HG03095 (cell line): ENCODE measurements around the gene HIVEP3.

Source experiments
- ATAC-seq: cut with Tn5 transposase; IDR thresholded peaks from one replicate; pipeline ENCODE4 v1.9.1; 2021; ENCODE audit warnings: moderate library complexity; ENCODE audit not compliant: unreplicated experiment

The HIVEP3 gene

GRCh38 chr1:41792485-41792770, 126.3 kb downstream of the HIVEP3 start:
- ATAC-seq: no peak

GRCh38 chr1:41791667-41792484, 126.8 kb downstream of the HIVEP3 start:
- no peak for ATAC-seq

- no peak for ATAC-seq
Observed at GRCh38 chr1:41790351-41790750, 128.4 kb downstream of the HIVEP3 start.

GRCh38 chr1:41789661-41790330, 128.9 kb downstream of the HIVEP3 start:
- ATAC-seq: no peak

GRCh38 chr1:41788427-41788826, 130.3 kb downstream of the HIVEP3 start:
- ATAC-seq: no peak

GRCh38 chr1:41784531-41785274, 134.0 kb downstream of the HIVEP3 start:
- no peak for ATAC-seq

- no peak for ATAC-seq
Observed at GRCh38 chr1:41783189-41783639, 135.5 kb downstream of the HIVEP3 start.

GRCh38 chr1:41780916-41781315, 137.8 kb downstream of the HIVEP3 start:
- ATAC-seq: no peak

- ATAC-seq: no peak
Observed at GRCh38 chr1:41780322-41780721, 138.4 kb downstream of the HIVEP3 start.

GRCh38 chr1:41779360-41779759, 139.4 kb downstream of the HIVEP3 start:
- no peak for ATAC-seq

GRCh38 chr1:41777695-41778094, 141.0 kb downstream of the HIVEP3 start:
- no peak for ATAC-seq

- ATAC-seq: no peak
Observed at GRCh38 chr1:41776891-41777441, 141.8 kb downstream of the HIVEP3 start.

GRCh38 chr1:41775956-41776585, 142.7 kb downstream of the HIVEP3 start:
- ATAC-seq: no peak

- ATAC-seq: no peak
Observed at GRCh38 chr1:41774471-41774990, 144.2 kb downstream of the HIVEP3 start.

GRCh38 chr1:41773842-41774241, 144.9 kb downstream of the HIVEP3 start:
- ATAC-seq: no peak

GRCh38 chr1:41773144-41773591, 145.6 kb downstream of the HIVEP3 start:
- no peak for ATAC-seq

- no peak for ATAC-seq
Observed at GRCh38 chr1:41769068-41769467, 149.7 kb downstream of the HIVEP3 start.

- no peak for ATAC-seq
Observed at GRCh38 chr1:41768583-41768982, 150.1 kb downstream of the HIVEP3 start.

- no peak for ATAC-seq
Observed at GRCh38 chr1:41767534-41768525, 150.9 kb downstream of the HIVEP3 start.

- ATAC-seq: no peak
Observed at GRCh38 chr1:41766546-41766945, 152.2 kb downstream of the HIVEP3 start.
